Right lobe of liver (tissue), 6 donors: ENCODE data around the gene CABYR. TPM values are rescaled to one million over a fixed set of nuclear protein-coding genes. Genes with fewer than 3 reads are reported as not detected.

Experiments used
- ATAC-seq, 4 donors: fragments of 200-7000 bp; cut with Tn5 transposase; one replicate each; pipeline ENCODE4 v1.9.1; 2020; ENCODE audit warnings: mild to moderate bottlenecking in 4 of 4, moderate library complexity in 4 of 4
- DNase-seq, 3 donors: peaks; one replicate each; pipeline ENCODE4 v3.0.0-alpha.2; 2020
- H3K27ac ChIP-seq, 3 donors: fragments of 200-600 bp; one replicate each; pipeline ENCODE4 v1.8.0; 2022
- H3K27me3 ChIP-seq, 2 donors: fragments of 200-600 bp; one replicate each; pipeline ENCODE4 v1.8.0; 2022
- H3K36me3 ChIP-seq, 4 donors: fragments of 200-600 bp; sonication (generic) in 1 of 4; one replicate each; pipeline versions ENCODE4 v1.5.1 to v1.8.0; 2017 to 2022; ENCODE audit warnings: control low read depth in 1 of 4
- H3K4me1 ChIP-seq, 4 donors: fragments of 200-600 bp; sonication (generic) in 1 of 4; one replicate each; pipeline versions ENCODE4 v1.5.1 to v1.8.0; 2017 to 2022; ENCODE audit warnings: control low read depth in 1 of 4
- H3K4me3 ChIP-seq, 3 donors: fragments of 200-600 bp; one replicate each; pipeline ENCODE4 v1.8.0; 2022
- H3K9me3 ChIP-seq, 4 donors: fragments of 200-600 bp; sonication (generic) in 1 of 4; one replicate each; pipeline versions ENCODE4 v1.5.1 to v1.8.0; 2017 to 2022; ENCODE audit warnings: control low read depth in 1 of 4
- POLR2A ChIP-seq: fragments of 450-650 bp; IDR thresholded peaks from one replicate; pipeline ENCODE4 v1.6.1; 2017; ENCODE audit warnings: antibody characterized with exemption, mild to moderate bottlenecking
- WGBS: methylation state at CpG from one replicate; pipeline ENCODE4 v1.1.6; 2018; ENCODE audit warnings: low coverage, low lambda C conversion rate; ENCODE audit not compliant: insufficient coverage; ENCODE audit errors: missing lambda C conversion rate; 5-methylcytosine and 5-hydroxymethylcytosine counted together
- intact Hi-C, 2 donors: fragments of 100-400 bp; cut with DNase I; formaldehyde crosslinking; loops; one replicate each; pipeline versions ENCODE4 v1.11.2 to v1.14.1; 2022
- total RNA-seq, 6 experiments: library from RNA; depleted of rRNA in 2 of 6; stranded (reverse); fragments of >200 nt in 2 of 6; fragmentation: NEBNext Ultra II Directional in 3 of 6; extraction: Animal tissue kit (Norgen Biotek cat#: 25700) in 3 of 6; gene quantifications; one replicate each; pipeline versions ENCODE4 v1.1.0 to v1.2.4, GENCODE V29; 2016 to 2023
- TF ChIP-seq, protein P1 (sequence below), 4 donors: fragments of 200-600 bp in 3 of 4; fragments of 450-650 bp in 1 of 4; IDR thresholded peaks; one replicate each; pipeline versions ENCODE4 v1.5.1 to v1.8.0; 2016 to 2022; ENCODE audit warnings: antibody characterized with exemption in 4 of 4, mild to moderate bottlenecking in 2 of 4
- donor health status: DM: no; HTN: yes; CAD: no.
- donor health status: DM: no; HTN: no; CAD: no.
- donor health status: DM: no; HTN: no; CAD: no.
- donor health status: DM: no; HTN: yes; CAD: no.
- donor health status: DM: no; HTN: yes; CAD: no.

Gene CABYR
- total RNA-seq, 6 experiments from 2014 or later = 0.31 to 7.5 (median 3.7) TPM; not detected in 2

DNA sequence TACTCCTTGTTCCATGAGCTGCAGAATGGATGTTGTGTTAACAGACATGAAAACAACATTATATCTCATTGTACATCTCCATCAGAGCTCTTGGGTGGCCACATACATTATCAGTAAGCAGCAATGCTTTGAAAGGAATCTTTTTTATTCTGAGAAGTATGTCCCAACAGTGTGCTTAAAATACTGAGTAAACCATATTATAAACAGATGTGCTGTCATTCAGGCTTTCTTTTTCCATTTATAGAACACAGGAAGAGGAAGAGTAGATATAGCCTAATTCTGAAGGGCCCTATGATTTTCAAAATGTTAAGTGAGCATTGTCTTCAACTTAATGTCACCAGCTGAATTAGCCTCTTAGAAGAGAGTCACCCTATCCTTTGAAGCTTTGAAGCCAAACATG, 44.3 kb upstream of the CABYR start:
- Histone ChIP-seq H3K27me3 (no peaks in the 10 kb centered on the region), H3K4me1 (peaks cover 0 to 9% (median 2%) of the 10 kb centered on the region in 4 donors), H3K36me3 (no peaks in the 10 kb centered on the region), H3K9me3 (no peaks in the 10 kb centered on the region), H3K27ac (no peak overlapping the region), H3K4me3 (no peak overlapping the region)
- intact Hi-C loops = no loop called here
- no peak for TF ChIP-seq POLR2A
- TF ChIP-seq, protein P1, sequence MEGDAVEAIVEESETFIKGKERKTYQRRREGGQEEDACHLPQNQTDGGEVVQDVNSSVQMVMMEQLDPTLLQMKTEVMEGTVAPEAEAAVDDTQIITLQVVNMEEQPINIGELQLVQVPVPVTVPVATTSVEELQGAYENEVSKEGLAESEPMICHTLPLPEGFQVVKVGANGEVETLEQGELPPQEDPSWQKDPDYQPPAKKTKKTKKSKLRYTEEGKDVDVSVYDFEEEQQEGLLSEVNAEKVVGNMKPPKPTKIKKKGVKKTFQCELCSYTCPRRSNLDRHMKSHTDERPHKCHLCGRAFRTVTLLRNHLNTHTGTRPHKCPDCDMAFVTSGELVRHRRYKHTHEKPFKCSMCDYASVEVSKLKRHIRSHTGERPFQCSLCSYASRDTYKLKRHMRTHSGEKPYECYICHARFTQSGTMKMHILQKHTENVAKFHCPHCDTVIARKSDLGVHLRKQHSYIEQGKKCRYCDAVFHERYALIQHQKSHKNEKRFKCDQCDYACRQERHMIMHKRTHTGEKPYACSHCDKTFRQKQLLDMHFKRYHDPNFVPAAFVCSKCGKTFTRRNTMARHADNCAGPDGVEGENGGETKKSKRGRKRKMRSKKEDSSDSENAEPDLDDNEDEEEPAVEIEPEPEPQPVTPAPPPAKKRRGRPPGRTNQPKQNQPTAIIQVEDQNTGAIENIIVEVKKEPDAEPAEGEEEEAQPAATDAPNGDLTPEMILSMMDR (IDR thresholded peaks at IDR 0.05) = no peak
- no peak for ATAC-seq
- DNase-seq = no peak

DNA sequence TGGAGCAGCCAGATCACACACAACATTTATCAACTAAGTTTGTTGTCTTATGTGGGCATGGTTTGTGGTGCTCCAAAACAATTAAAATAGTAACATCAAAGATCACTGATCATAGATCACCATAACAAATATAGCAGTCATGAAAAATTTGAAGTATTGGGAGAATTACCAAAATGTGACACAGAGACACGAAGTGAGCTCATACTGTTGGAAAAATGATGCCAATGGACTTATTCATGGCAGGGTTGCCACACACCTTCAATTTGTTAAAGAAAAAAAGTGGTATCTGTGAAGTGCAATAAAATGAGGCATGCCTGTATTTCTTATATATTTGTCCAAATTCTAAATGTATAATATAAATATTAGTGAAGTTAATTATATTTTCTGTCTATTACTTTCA, 42.9 kb upstream of the CABYR start:
- DNase-seq = no peak
- no peak overlapping the region for H3K4me3 ChIP-seq
- no peak for TF ChIP-seq POLR2A
- TF ChIP-seq, protein P1 (IDR thresholded peaks at IDR 0.05) = no peak
- WGBS = 77% methylated on average over 1 of the region's 1 CpG
- ATAC-seq = no peak
- no peaks in the 10 kb centered on the region for H3K27me3 ChIP-seq
- no peaks in the 10 kb centered on the region for H3K4me1 ChIP-seq
- H3K36me3 ChIP-seq = no peaks in the 10 kb centered on the region
- H3K9me3 ChIP-seq = no peaks in the 10 kb centered on the region
- H3K27ac ChIP-seq = no peak overlapping the region
- intact Hi-C loops = no loop called here

DNA sequence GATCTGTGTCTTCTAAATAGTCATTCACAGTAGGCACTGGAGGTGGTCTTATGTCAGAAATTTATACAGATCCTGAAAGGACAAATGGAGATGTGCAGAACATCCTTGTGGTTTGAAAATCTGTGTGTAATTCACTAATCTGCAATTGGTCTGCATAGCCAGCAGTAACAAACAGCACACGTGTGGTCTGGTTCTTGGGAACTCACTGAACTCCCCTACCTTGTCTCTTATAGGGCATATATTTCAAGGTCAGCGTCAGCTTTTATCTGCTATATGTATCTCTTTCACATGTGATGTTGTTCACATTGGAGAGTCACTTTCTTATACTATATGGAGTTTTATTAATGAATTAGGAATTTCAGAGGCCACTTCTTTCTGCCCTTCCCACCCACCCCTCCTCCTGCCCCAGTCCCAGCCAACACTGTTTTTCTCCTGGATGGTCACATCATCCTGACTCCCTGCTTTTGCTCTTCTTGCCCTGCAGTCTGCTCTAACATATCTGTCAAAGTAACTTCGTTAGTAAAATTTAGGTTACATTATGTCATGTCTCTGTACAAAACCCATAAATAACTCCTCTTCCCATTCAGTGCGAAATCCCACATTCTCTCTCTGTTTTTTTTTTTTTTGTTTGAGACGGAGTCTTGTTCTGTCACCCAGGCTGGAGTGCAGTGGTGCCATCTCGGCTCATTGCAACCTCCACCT, 35.4 kb upstream of the CABYR start:
- TF ChIP-seq, protein P1 (IDR thresholded peaks at IDR 0.05) = no peak
- no peak for TF ChIP-seq POLR2A
- Histone ChIP-seq H3K4me1 (peaks cover 0 to 5% (median 2%) of the 10 kb centered on the region in 4 donors), H3K9me3 (no peaks in the 10 kb centered on the region), H3K27me3 (no peaks in the 10 kb centered on the region), H3K27ac (no peak overlapping the region), H3K36me3 (no peaks in the 10 kb centered on the region), H3K4me3 (no peak overlapping the region)
- WGBS = 78% methylated on average over 6 of the region's 6 CpGs
- ATAC-seq (no peak), DNase-seq (no peak)
- intact Hi-C loops = no loop called here

DNA sequence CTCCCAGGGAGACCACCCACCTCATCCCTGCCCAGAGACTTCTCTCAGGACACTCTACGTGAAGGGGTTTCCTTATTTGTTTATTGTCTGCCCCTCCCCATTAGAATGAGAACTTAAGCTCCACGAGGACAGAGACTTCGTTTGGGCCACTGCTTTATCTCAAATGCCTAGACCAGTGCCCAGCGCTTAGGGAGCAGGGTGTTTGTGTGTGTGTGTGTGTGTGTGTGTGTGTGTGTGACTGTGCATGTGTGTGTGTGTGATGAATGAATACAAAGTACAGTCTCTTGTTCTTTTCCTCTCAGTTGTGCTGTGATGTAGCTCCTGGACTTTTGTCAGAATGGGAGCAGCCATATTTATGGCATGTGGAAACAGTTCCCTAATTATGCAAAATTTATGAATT, 34.4 kb upstream of the CABYR start:
- Histone ChIP-seq H3K9me3 (no peaks in the 10 kb centered on the region), H3K4me3 (no peak overlapping the region), H3K36me3 (no peaks in the 10 kb centered on the region), H3K27ac (no peak overlapping the region), H3K4me1 (peaks cover 0 to 8% (median 3%) of the 10 kb centered on the region in 4 donors), H3K27me3 (no peaks in the 10 kb centered on the region)
- ATAC-seq (no peak), DNase-seq (no peak)
- intact Hi-C loops = no loop called here
- 71% methylated on average over 3 of the region's 4 CpGs for WGBS
- TF ChIP-seq, protein P1 (IDR thresholded peaks at IDR 0.05) = no peak
- no peak for TF ChIP-seq POLR2A
